HepG2 (cell line): ENCODE results near the gene CNPY4. TPM values are rescaled to one million over a fixed set of nuclear protein-coding genes. Genes with fewer than 3 reads are reported as not detected.

Experiments
- ATAC-seq: fragments of 200-7000 bp; cut with Tn5 transposase; 3 replicates; pipeline ENCODE4 v1.9.1; 2020; ENCODE audit warnings: mild to moderate bottlenecking, moderate library complexity
- BruUV-seq: library from RNA; stranded (reverse); fragments of 400-500 nt; replicated peaks from 2 replicates; lab custom pipeline; 2021; lab: Mats Ljungman, UMichigan
- CTCF ChIA-PET: fragments of 300-600 bp; formaldehyde crosslinking; extraction: SDS; loops from one replicate; lab custom pipeline; 2021; ENCODE audit warnings: low total read pairs, inconsistent platforms, low intra/inter-chr PET ratio; lab: Yijun Ruan, JAX
- POLR2A ChIA-PET: fragments of 350-600 bp; sonication (Branson Sonifier 250); formaldehyde crosslinking; loops from one replicate; lab custom pipeline; 2020; ENCODE audit warnings: antibody characterized with exemption, inconsistent platforms; lab: Yijun Ruan, JAX
- DNase-seq: peaks from one replicate; pipeline ENCODE4 v3.0.0-alpha.2; 2015; ENCODE audit warnings: low spot score
- FAIRE-seq: peaks from 3 replicates; lab custom pipeline; 2011; peaks lifted over from hg19 to GRCh38; lab: Jason Lieb, UNC
- H2AFZ ChIP-seq: one replicate; pipeline ENCODE4 v1.6.1; 2011; ENCODE audit warnings: low read length, inconsistent platforms
- H3K27ac ChIP-seq: fragments of 300-600 bp; 3 replicates; pipeline ENCODE4 v1.8.0; 2011; ENCODE audit warnings: mixed run types, mild to moderate bottlenecking, mixed read lengths, low read length, inconsistent platforms; ENCODE audit not compliant: insufficient read depth; ENCODE audit errors: extremely low read length
- H3K27me3 ChIP-seq, 2 experiments: fragments of 200-600 bp in 1 of 2; 2 replicates in 1 of 2; 3 replicates in 1 of 2; pipeline versions ENCODE4 v1.6.0 to v1.8.0; 2011; ENCODE audit warnings: low read length in 2 of 2, mild to moderate bottlenecking in 2 of 2, moderate library complexity in 2 of 2, inconsistent platforms in 1 of 2; ENCODE audit not compliant: insufficient read depth in 2 of 2, control insufficient read depth in 1 of 2
- H3K36me3 ChIP-seq, 2 experiments: fragments of 200-600 bp in 1 of 2; replicated peaks in 1 of 2; 2 replicates in 1 of 2; 3 replicates in 1 of 2; pipeline versions ENCODE4 v1.5.1 to v1.8.0; 2011; ENCODE audit warnings: low read length in 2 of 2, inconsistent platforms in 1 of 2; ENCODE audit not compliant: insufficient read depth in 2 of 2, control insufficient read depth in 1 of 2
- H3K4me1 ChIP-seq: 2 replicates; pipeline ENCODE4 v1.5.1; 2012; ENCODE audit warnings: low read length, inconsistent platforms; ENCODE audit not compliant: insufficient read depth
- H3K4me2 ChIP-seq: 2 replicates; pipeline ENCODE4 v1.6.0; 2011; ENCODE audit warnings: low read depth, low read length, inconsistent platforms
- H3K4me3 ChIP-seq, 3 experiments: fragments of 200-600 bp in 1 of 3; sonication (generic), shearing (Covaris generic) in 1 of 3; replicated peaks in 1 of 3; 2 replicates each; pipeline ENCODE4 v1.5.1; 2011 to 2016; ENCODE audit warnings: low read length in 3 of 3, inconsistent platforms in 2 of 3, low read depth in 2 of 3, mild to moderate bottlenecking in 2 of 3, control low read depth in 1 of 3, mixed read lengths in 1 of 3; ENCODE audit not compliant: insufficient read depth in 1 of 3
- H3K79me2 ChIP-seq: one replicate; pipeline ENCODE4 v1.6.1; 2011; ENCODE audit warnings: low read length, inconsistent platforms; ENCODE audit not compliant: insufficient read depth
- H3K9ac ChIP-seq: 2 replicates; pipeline ENCODE4 v1.6.0; 2011; ENCODE audit warnings: mild to moderate bottlenecking, low read depth, low read length, inconsistent platforms; ENCODE audit not compliant: insufficient read depth
- H3K9me3 ChIP-seq: 2 replicates; pipeline ENCODE4 v1.5.1; 2012; ENCODE audit warnings: mild to moderate bottlenecking, low read length
- H4K20me1 ChIP-seq: 2 replicates; pipeline ENCODE4 v1.6.0; 2011; ENCODE audit warnings: inconsistent platforms, mild to moderate bottlenecking, low read length, moderate library complexity; ENCODE audit not compliant: insufficient read depth
- KAT2B ChIP-seq: fragments of 150-350 bp; IDR thresholded peaks from 2 replicates; pipeline ENCODE4 v1.6.1; 2014; ENCODE audit warnings: low read depth, low read length, borderline replicate concordance
- MBD4 ChIP-seq: IDR thresholded peaks from 2 replicates; pipeline ENCODE4 v1.6.1; 2012; ENCODE audit warnings: low read length, inconsistent platforms, borderline replicate concordance
- MEF2D ChIP-seq: sonication (generic); formaldehyde crosslinking; IDR thresholded peaks from 2 replicates; pipeline ENCODE4 v1.5.1; 2020; ENCODE audit warnings: mild to moderate bottlenecking, missing genetic modification reagents
- POLR2A ChIP-seq, 2 experiments: IDR thresholded peaks; 2 replicates each; pipeline ENCODE4 v1.6.1; 2011; ENCODE audit warnings: low read depth in 2 of 2, low read length in 2 of 2, mild to moderate bottlenecking in 1 of 2, moderate library complexity in 1 of 2; ENCODE audit not compliant: insufficient read depth in 1 of 2
- RBM22 ChIP-seq: fragments of 200-400 bp; formaldehyde crosslinking; optimal IDR thresholded peaks from 2 replicates; pipeline ENCODE3; 2017; ENCODE audit warnings: mild to moderate bottlenecking, low read length, moderate library complexity
- ZBTB8A ChIP-seq: sonication (generic); formaldehyde crosslinking; IDR thresholded peaks from 2 replicates; pipeline ENCODE4 v1.4.0; 2020; ENCODE audit warnings: mild to moderate bottlenecking, low read depth, missing genetic modification reagents, borderline replicate concordance
- ZNF616 ChIP-seq: sonication (generic); formaldehyde crosslinking; IDR thresholded peaks from 2 replicates; pipeline ENCODE4 v1.5.0; 2020; ENCODE audit warnings: low read depth, mild to moderate bottlenecking, missing genetic modification reagents
- WGBS: methylation state at CpG from one replicate; pipeline ENCODE4 v1.1.6; 2017; ENCODE audit warnings: low lambda C conversion rate; 5-methylcytosine and 5-hydroxymethylcytosine counted together
- in situ Hi-C: cut with HindIII; loops from 2 replicates; pipeline ENCODE4 v1.10.0; 2017; ENCODE audit warnings: low pct_unique_long_range_greater_than_20kb; ENCODE audit not compliant: extremely low pct_ligation_motif_present
- intact Hi-C: fragments of 100-400 bp; cut with micrococcal nuclease; formaldehyde crosslinking; loops from one replicate; pipeline ENCODE4 v1.10.0; 2022; ENCODE audit not compliant: unreplicated experiment
- polyA plus RNA-seq, 8 experiments: library from polyadenylated mRNA; depleted of rRNA in 3 of 8; stranded (reverse) in 7 of 8; unstranded in 1 of 8; fragments of >200 nt; fragmentation: Illumina TruSeq in 4 of 8; extraction: Trizol in 4 of 8; gene quantifications; 2 replicates each; pipeline versions ENCODE4 v1.2.1 to v1.2.3, GENCODE V29; 2011 to 2016; ENCODE audit warnings: low read depth in 4 of 8, missing spikeins in 1 of 8, mixed read lengths in 1 of 8; ENCODE audit not compliant: insufficient read depth in 1 of 8
- total RNA-seq, 5 experiments: library from RNA; depleted of rRNA; stranded (reverse); fragments of >200 nt; fragmentation: Illumina TruSeq; extraction: Trizol; gene quantifications; 2 replicates each; pipeline ENCODE4 v1.2.3, GENCODE V29; 2016; ENCODE audit warnings: low read depth in 1 of 5
- TF ChIP-seq, protein P1 (sequence below): sonication (generic); formaldehyde crosslinking; IDR thresholded peaks from 2 replicates; pipeline ENCODE4 v1.5.1; 2020; ENCODE audit warnings: mild to moderate bottlenecking, missing genetic modification reagents, moderate library complexity
- TF ChIP-seq, protein P2 (sequence below): sonication (generic); IDR thresholded peaks from 2 replicates; pipeline ENCODE4 v1.6.1; 2016; ENCODE audit warnings: low read depth, borderline replicate concordance

The CNPY4 gene
- total and polyA plus RNA-seq, 2 of the 13 experiments (the other 11 are each of a cell fraction or from before 2014, with no cell fraction given): 6.2 to 12.7 TPM

GRCh38 chr7:100090527-100091410 lies 28.7 kb upstream of the CNPY4 start:
- TSS peak; percentile 55 for BruUV-seq
- Histone ChIP-seq H3K4me1 (peaks cover 38% of the 10 kb centered on the region), H3K9me3 (no peaks in the 10 kb centered on the region), H3K4me3 (no peak overlapping the region), H3K79me2 (peaks cover 10% of the 10 kb centered on the region), H3K27ac (no peak overlapping the region), H4K20me1 (no peaks in the 10 kb centered on the region), H3K36me3 (peaks cover 35 to 56% of the 10 kb centered on the region in 2 experiments), H3K9ac (no peak overlapping the region), H3K4me2 (no peak overlapping the region), H3K27me3 (no peaks in the 10 kb centered on the region; a peak in 1 of 5 replicates), H2AFZ (no peak overlapping the region)
- TF ChIP-seq ZNF616 (no peak), POLR2A (IDR thresholded peaks at IDR 0.05; ENCODE audit: insufficient read depth in 1 of 2, low read depth in 2 of 2, low read length in 2 of 2) (peak in 1 of 2 experiments; percentile 10; a peak in 2 of 4 replicates)
- ChIA-PET POLR2A (interaction anchor here (0.7 to 4.3 kb wide), 2 partner anchors 10 to 30 kb away, joined by 4 to 33 read pairs; partner anchors contain the start of genes AP4M1 and MCM7), CTCF (no interaction called here)
- peak; percentile 6; the same call in 2 of the 3 replicates for ATAC-seq
- in situ Hi-C loops (no loop called here), intact Hi-C loops (no loop called here)
- WGBS: 95% methylated on average over 9 of the region's 14 CpGs
- no peak for FAIRE-seq
- DNase-seq: no peak

DNA sequence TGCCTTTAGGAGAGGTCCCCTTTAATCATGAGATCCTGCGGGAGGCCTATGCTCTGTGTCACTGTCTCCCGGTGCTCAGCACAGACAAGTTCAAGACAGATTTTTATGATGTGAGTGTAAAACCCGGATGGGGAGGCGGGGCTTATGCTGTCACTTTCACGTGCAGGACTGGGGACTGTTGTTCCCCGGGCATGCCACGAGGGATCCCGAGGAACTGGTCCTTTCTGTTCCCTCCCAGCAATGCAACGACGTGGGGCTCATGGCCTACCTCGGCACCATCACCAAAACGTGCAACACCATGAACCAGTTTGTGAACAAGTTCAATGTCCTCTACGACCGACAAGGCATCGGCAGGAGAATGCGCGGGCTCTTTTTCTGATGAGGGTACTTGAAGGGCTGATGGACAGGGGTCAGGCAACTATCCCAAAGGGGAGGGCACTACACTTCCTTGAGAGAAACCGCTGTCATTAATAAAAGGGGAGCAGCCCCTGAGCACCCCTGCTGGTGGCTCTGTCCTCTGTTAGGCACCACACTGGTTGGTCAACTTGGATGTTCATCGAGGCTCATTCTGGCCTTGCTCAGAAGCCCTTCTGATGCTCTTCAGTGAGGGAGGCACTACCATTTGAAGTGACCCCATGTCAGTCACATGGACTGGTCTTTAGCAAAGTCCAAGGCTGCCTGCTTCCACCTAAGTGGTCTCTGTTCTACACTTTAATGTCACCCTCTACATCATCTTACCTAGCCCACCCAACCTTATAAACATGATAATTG lies 27.8 kb upstream of the CNPY4 start:
- Histone ChIP-seq H3K9ac (no peak overlapping the region), H3K79me2 (peaks cover 10% of the 10 kb centered on the region), H3K27me3 (no peaks in the 10 kb centered on the region; a peak in 1 of 5 replicates), H4K20me1 (no peaks in the 10 kb centered on the region), H3K36me3 (peaks cover 40 to 63% of the 10 kb centered on the region in 2 experiments), H3K4me1 (peaks cover 38% of the 10 kb centered on the region), H3K9me3 (no peaks in the 10 kb centered on the region), H3K27ac (no peak overlapping the region), H2AFZ (no peak overlapping the region), H3K4me3 (no peak overlapping the region), H3K4me2 (no peak overlapping the region)
- FAIRE-seq (no peak), ATAC-seq (peak; percentile 38), DNase-seq (no peak)
- intact Hi-C loops (no loop called here), in situ Hi-C loops (no loop called here)
- BruUV-seq: no TSS peak
- ChIA-PET CTCF (no interaction called here), POLR2A (interaction anchor here (4.3 kb wide), 1 partner anchor 10 kb away, joined by 33 read pairs; the partner anchor contains the start of genes AP4M1 and MCM7)
- 97% methylated on average over 19 of the region's 19 CpGs for WGBS
- TF ChIP-seq POLR2A (IDR thresholded peaks at IDR 0.05; ENCODE audit: insufficient read depth in 1 of 2, low read depth in 2 of 2, low read length in 2 of 2) (peak; percentile 13 to 45; a peak in 3 of 4 replicates), KAT2B (no peak), MBD4 (0 out of 2 replicates have a peak, but pooled peaks have one; percentile 25), ZBTB8A (no peak), MEF2D (CRISPR knock-in tag) (no peak), RBM22 (peak; percentile 73)
- TF ChIP-seq, protein P1, sequence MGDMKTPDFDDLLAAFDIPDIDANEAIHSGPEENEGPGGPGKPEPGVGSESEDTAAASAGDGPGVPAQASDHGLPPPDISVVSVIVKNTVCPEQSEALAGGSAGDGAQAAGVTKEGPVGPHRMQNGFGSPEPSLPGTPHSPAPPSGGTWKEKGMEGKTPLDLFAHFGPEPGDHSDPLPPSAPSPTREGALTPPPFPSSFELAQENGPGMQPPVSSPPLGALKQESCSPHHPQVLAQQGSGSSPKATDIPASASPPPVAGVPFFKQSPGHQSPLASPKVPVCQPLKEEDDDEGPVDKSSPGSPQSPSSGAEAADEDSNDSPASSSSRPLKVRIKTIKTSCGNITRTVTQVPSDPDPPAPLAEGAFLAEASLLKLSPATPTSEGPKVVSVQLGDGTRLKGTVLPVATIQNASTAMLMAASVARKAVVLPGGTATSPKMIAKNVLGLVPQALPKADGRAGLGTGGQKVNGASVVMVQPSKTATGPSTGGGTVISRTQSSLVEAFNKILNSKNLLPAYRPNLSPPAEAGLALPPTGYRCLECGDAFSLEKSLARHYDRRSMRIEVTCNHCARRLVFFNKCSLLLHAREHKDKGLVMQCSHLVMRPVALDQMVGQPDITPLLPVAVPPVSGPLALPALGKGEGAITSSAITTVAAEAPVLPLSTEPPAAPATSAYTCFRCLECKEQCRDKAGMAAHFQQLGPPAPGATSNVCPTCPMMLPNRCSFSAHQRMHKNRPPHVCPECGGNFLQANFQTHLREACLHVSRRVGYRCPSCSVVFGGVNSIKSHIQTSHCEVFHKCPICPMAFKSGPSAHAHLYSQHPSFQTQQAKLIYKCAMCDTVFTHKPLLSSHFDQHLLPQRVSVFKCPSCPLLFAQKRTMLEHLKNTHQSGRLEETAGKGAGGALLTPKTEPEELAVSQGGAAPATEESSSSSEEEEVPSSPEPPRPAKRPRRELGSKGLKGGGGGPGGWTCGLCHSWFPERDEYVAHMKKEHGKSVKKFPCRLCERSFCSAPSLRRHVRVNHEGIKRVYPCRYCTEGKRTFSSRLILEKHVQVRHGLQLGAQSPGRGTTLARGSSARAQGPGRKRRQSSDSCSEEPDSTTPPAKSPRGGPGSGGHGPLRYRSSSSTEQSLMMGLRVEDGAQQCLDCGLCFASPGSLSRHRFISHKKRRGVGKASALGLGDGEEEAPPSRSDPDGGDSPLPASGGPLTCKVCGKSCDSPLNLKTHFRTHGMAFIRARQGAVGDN (CRISPR knock-in tag): 0 out of 2 replicates have a peak, but pooled peaks have one; percentile 23
- TF ChIP-seq, protein P2, sequence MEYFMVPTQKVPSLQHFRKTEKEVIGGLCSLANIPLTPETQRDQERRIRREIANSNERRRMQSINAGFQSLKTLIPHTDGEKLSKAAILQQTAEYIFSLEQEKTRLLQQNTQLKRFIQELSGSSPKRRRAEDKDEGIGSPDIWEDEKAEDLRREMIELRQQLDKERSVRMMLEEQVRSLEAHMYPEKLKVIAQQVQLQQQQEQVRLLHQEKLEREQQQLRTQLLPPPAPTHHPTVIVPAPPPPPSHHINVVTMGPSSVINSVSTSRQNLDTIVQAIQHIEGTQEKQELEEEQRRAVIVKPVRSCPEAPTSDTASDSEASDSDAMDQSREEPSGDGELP: no peak
